ENCODE measurements around the gene PTGR2. TPM values are rescaled to one million over a fixed set of nuclear protein-coding genes. Genes with fewer than 3 reads are reported as not detected.

Gene PTGR2
- 10 to 100 TPM in 1 of 2 donors, 1 to 10 TPM in 1; 7.7 to 21.5 TPM for total RNA-seq
- polyA plus RNA-seq (2013, experiment 1 of 2) = 21.0 TPM
- polyA plus RNA-seq (2013, experiment 2 of 2) = 20.6 TPM
- long read RNA-seq, experiment 1, partial matches to known transcripts = 0 of 1 reads
- long read RNA-seq, experiment 1, other reads (novel, unspliced or antisense) = 1 of 1 reads
- long read RNA-seq, experiment 2, transcript PTGR2-205 (10 exons, 3,851 nt) = major isoform, 6 of 21 reads
- long read RNA-seq, experiment 2, partial matches to known transcripts = 2 of 21 reads
- long read RNA-seq, experiment 2, other reads (novel, unspliced or antisense) = 9 of 21 reads
- long read RNA-seq, experiment 3, transcript PTGR2-205 (10 exons, 3,851 nt) = major isoform, 6 of 18 reads
- long read RNA-seq, experiment 3, transcript PTGR2-201 (10 exons, 2,559 nt) = major isoform, 6 of 18 reads
- long read RNA-seq, experiment 3, partial matches to known transcripts = 3 of 18 reads
- long read RNA-seq, experiment 3, other reads (novel, unspliced or antisense) = 3 of 18 reads
- long read RNA-seq, experiment 4, transcript PTGR2-201 (10 exons, 2,559 nt) = minor isoform, 6 of 39 reads
- long read RNA-seq, experiment 4, transcript PTGR2-205 (10 exons, 3,851 nt) = major isoform, 13 of 39 reads
- long read RNA-seq, experiment 4, transcript PTGR2-204 (10 exons, 2,543 nt) = minor isoform, 7 of 39 reads
- long read RNA-seq, experiment 4, partial matches to known transcripts = 2 of 39 reads
- long read RNA-seq, experiment 4, other reads (novel, unspliced or antisense) = 11 of 39 reads

DNA sequence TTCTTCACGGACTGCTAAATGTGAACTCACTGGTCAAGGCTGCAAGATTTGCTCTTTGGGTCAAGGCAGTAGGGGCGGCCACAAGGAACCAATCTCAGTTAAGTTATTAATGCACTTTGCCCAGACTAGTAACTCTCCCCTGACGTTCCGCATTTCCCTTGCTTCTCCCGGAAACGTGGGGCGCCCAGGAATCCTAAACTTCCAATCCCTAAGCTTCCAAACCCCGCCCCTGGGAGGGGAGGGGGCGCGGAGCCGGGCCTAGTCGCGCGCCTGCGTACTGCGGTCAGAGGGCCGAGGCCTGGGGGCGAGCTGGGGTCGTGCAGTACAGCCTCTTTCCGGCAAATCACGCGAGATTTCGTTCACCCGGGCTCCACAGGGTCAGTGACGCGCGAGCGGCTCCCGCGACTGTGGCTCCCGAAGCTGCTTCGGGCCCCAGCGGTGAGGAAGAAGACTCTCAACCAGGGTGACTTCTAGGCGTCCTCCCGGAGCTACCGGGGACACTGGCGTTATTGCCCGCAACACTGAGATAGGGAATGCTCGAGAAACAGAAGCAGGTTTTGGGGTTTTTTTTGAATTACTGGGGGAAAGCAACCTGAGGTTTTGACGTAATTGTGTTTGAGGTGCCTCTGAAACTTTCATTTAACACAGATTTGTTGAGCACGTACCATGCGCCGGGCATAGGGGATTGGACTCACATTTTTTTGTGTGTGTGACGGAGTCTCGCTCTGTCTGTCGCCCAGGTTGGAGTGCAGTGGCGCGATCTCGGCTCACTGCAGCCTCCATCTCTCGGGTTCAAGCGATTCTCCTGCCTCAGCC lies at the start of gene PTGR2:
PTGR2 (plus strand) TSS at position 265 of the 816 bp plus-strand sequence. CDS start 7,032 bp downstream, outside the sequence.
- peak within 1 kb of the TSS; percentile 100 for H3K27ac Mint-ChIP-seq
- H3K27me3 Mint-ChIP-seq (ENCODE audit: insufficient read depth) = no peaks in the 10 kb centered on the region
- peak; percentile 99 for DNase-seq
- H3K9ac ChIP-seq (ENCODE audit: extremely low read depth, low read length, poor library complexity, severe bottlenecking) = peak within 1 kb of the TSS; percentile 99
- no peaks in the 10 kb centered on the region for H3K4me1 ChIP-seq (ENCODE audit: control insufficient read depth, insufficient read depth, low read length)
- WGBS, 2 experiments (ENCODE audit: insufficient coverage in 1 of 2, insufficient read length in 1 of 2) = 0 to 3% methylated on average over 31 to 51 of the region's 51 CpGs
- H3K9me3 ChIP-seq (ENCODE audit: control insufficient read depth, low read length) = no peaks in the 10 kb centered on the region
- H3K27ac ChIP-seq (ENCODE audit: low read depth, low read length) = peak within 1 kb of the TSS; percentile 69
- H3K4me3 ChIP-seq (ENCODE audit: low read length) = peak within 1 kb of the TSS; percentile 98
- TF ChIP-seq, protein P1, sequence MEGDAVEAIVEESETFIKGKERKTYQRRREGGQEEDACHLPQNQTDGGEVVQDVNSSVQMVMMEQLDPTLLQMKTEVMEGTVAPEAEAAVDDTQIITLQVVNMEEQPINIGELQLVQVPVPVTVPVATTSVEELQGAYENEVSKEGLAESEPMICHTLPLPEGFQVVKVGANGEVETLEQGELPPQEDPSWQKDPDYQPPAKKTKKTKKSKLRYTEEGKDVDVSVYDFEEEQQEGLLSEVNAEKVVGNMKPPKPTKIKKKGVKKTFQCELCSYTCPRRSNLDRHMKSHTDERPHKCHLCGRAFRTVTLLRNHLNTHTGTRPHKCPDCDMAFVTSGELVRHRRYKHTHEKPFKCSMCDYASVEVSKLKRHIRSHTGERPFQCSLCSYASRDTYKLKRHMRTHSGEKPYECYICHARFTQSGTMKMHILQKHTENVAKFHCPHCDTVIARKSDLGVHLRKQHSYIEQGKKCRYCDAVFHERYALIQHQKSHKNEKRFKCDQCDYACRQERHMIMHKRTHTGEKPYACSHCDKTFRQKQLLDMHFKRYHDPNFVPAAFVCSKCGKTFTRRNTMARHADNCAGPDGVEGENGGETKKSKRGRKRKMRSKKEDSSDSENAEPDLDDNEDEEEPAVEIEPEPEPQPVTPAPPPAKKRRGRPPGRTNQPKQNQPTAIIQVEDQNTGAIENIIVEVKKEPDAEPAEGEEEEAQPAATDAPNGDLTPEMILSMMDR (conservative IDR thresholded peaks at IDR 0.05) = peak; percentile 44
- peaks cover 14% of the 10 kb centered on the region for H3K36me3 ChIP-seq (ENCODE audit: control insufficient read depth, insufficient read depth, low read length)
- H3K27me3 ChIP-seq (ENCODE audit: control insufficient read depth, insufficient read depth, low read length, poor library complexity, severe bottlenecking) = no peaks in the 10 kb centered on the region
- peak within 1 kb of the TSS; percentile 94 for H3K4me3 Mint-ChIP-seq
- no peaks in the 10 kb centered on the region for H3K9me3 Mint-ChIP-seq
- peaks cover 11% of the 10 kb centered on the region for H3K4me1 Mint-ChIP-seq
- no peaks in the 10 kb centered on the region for H3K36me3 Mint-ChIP-seq (ENCODE audit: low read depth)

DNA sequence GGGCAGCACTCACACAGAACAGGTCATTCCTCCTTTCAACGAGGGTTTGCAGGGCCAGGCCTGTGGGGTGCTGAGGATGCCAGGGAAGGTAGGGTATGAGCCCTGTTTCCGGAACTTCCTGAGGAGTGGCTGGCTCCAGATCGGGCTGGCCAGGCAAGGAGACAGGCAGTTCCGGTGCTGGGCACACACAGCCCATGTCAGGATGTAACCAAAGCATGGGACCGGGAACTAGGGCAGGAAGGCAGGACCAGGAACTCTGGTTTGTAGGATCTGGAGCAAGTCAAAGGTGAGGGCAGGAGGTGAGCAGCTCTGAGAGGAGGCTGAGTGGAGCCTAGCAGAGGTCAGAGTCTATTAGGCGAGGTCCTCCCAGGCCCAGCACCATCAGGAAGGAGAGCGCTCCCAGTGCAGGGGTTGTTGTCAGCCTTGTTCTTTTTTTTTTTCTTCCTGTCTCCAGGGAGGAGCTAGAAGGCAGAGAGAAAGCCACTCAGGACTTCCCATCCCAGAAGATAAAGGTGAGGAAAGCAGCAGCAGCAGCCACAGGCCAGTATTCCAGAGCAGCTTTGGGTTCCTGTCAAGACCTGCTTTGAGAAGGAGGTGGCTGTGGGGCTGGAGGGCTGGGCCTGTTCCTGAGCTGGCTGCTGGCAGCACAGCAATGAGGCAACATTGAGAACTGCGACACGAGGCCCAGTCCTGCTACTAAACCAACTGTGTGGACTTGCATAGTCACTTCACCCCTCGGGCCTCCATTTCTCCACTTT lies 49.0 kb upstream of the PTGR2 start:
- Histone ChIP-seq H3K27me3 (ENCODE audit: control insufficient read depth, insufficient read depth, low read length, poor library complexity, severe bottlenecking) (no peaks in the 10 kb centered on the region), H3K36me3 (ENCODE audit: control insufficient read depth, insufficient read depth, low read length) (no peaks in the 10 kb centered on the region), H3K9me3 (ENCODE audit: control insufficient read depth, low read length) (no peaks in the 10 kb centered on the region), H3K27ac (ENCODE audit: low read depth, low read length) (no peak overlapping the region), H3K4me3 (ENCODE audit: low read length) (no peak overlapping the region), H3K4me1 (ENCODE audit: control insufficient read depth, insufficient read depth, low read length) (no peaks in the 10 kb centered on the region), H3K9ac (ENCODE audit: extremely low read depth, low read length, poor library complexity, severe bottlenecking) (no peak overlapping the region)
- Mint-ChIP-seq H3K9me3 (no peaks in the 10 kb centered on the region), H3K27ac (no peak overlapping the region), H3K4me3 (no peak overlapping the region), H3K4me1 (peaks cover 4% of the 10 kb centered on the region), H3K27me3 (ENCODE audit: insufficient read depth) (peaks cover 2% of the 10 kb centered on the region), H3K36me3 (ENCODE audit: low read depth) (no peaks in the 10 kb centered on the region)
- TF ChIP-seq, protein P1 (conservative IDR thresholded peaks at IDR 0.05) = peak; percentile 21
- peak; percentile 77 for DNase-seq
- WGBS, 2 experiments (ENCODE audit: insufficient coverage in 1 of 2, insufficient read length in 1 of 2) = 87 to 94% methylated on average over 7 to 10 of the region's 10 CpGs

All from endodermal cell (in vitro differentiated cells).